ENCODE data around the gene ERMAP. TPM values are rescaled to one million over a fixed set of nuclear protein-coding genes. Genes with fewer than 3 reads are reported as not detected.
"Not testable (repeated sequence)": the region's sequence is repeated elsewhere in the genome, so short reads cannot be mapped to it uniquely, and the experiment has no call there.

Gene ERMAP
- total RNA-seq, 1 donor from 2014 or later, result 17.2 TPM

DNA sequence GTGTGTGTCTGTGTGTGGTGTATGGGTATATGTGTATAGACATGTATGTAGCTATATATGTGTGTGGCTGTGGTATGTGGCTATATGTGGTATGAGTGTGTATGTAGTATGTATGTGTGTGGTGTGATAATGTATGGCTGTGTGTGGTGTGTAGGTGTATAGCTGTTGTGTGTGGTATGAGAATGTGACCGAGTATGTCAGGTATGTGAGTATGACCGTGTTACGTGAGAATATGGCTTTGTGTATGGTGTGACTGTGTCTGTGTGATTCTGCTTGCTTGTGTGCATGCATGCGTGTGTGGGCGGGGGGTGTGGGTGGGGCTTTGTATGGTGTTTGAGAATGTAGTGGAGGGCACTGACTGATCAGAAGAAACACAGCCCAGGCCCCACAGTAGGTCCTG lies 33.0 kb downstream of the ERMAP start:
- no peak for TF ChIP-seq CTCF (IDR thresholded peaks at IDR 0.05; ENCODE audit: unreplicated experiment)
- H3K27ac Mint-ChIP-seq, result no peak overlapping the region
- peaks cover 43% of the 10 kb centered on the region for H3K36me3 Mint-ChIP-seq
- no peaks in the 10 kb centered on the region for H3K27me3 Mint-ChIP-seq (ENCODE audit: low read depth)
- H3K4me1 Mint-ChIP-seq, result peaks cover 19% of the 10 kb centered on the region
- no peak overlapping the region for H3K4me3 Mint-ChIP-seq
- DNase-seq (ENCODE audit: low spot score in 2 of 2, unreplicated experiment in 2 of 2), result no peak
- H3K9me3 Mint-ChIP-seq, result peaks cover 14% of the 10 kb centered on the region

- Mint-ChIP-seq H3K4me1 (peaks cover 14% of the 10 kb centered on the region), H3K4me3 (no peak overlapping the region)
- TF ChIP-seq CTCF (IDR thresholded peaks at IDR 0.05; ENCODE audit: unreplicated experiment), result no peak
Measured at GRCh38 chr1:42851420-42851819, 34.5 kb downstream of the ERMAP start.

DNA sequence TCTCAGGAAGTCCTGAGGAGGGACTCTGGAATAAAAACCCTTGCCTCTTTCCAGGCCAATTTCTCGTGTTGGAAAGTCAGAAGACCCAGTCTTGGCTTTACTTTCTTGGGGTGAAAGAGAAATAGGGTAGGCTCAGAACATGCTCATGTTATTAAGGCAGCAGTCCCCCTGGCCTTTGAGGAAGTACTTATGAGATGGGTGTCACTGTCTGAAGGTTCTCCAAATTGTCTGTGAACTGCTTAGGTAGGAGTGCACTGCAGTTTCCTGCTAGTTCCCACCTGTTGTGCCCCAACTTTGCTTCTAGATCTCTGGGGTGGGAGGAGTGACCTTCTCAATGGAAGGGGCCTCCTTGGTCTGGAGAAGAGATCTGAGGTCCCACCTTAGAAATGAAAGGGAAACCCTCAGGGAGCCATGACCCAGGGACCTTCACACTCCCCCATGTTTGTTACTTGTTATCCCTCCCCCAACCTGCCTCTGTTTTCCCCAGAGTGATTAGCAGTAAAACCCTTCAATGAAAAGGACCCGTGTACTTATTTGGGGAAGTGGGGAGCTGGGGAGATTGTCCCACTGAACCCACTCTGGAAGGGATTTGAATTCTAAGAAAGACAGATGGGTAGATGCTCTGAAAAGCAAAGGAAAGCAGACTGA lies 35.2 kb downstream of the ERMAP start:
- Mint-ChIP-seq H3K27ac (no peak overlapping the region), H3K9me3 (peaks cover 24% of the 10 kb centered on the region), H3K36me3 (peaks cover 50% of the 10 kb centered on the region), H3K27me3 (ENCODE audit: low read depth) (no peaks in the 10 kb centered on the region), H3K4me1 (peaks cover 11% of the 10 kb centered on the region), H3K4me3 (no peak overlapping the region)
- TF ChIP-seq CTCF (IDR thresholded peaks at IDR 0.05; ENCODE audit: unreplicated experiment), result no peak
- DNase-seq (ENCODE audit: low spot score in 2 of 2, unreplicated experiment in 2 of 2), result no peak

More at GRCh38 chr1:42851420-42851819, 34.5 kb downstream of the ERMAP start:
- no peaks in the 10 kb centered on the region for H3K27me3 Mint-ChIP-seq (ENCODE audit: low read depth)
- H3K36me3 Mint-ChIP-seq, result peaks cover 46% of the 10 kb centered on the region
- H3K9me3 Mint-ChIP-seq, result peaks cover 18% of the 10 kb centered on the region
- no peak overlapping the region for H3K27ac Mint-ChIP-seq
- DNase-seq (ENCODE audit: low spot score in 2 of 2, unreplicated experiment in 2 of 2), result no peak

DNA sequence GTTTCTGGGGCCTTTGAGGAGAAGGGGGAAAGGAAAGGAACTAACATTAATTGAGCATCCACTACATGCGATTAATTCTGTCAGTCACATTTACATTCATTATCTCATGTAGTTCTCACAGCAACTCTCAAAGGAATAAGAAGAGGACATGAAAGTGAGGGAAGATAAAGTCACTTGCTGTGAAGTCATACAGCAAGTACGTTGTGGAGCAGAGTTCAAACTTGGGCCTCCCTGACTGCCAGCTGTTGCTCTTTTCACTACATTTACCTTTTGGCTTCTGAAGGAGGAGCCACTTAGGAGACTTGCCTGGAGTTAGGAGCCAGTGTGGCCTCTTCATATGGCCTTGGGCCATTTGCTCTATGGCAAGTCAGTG lies 35.7 kb downstream of the ERMAP start:
- no peak overlapping the region for H3K27ac Mint-ChIP-seq
- H3K27me3 Mint-ChIP-seq (ENCODE audit: low read depth), result no peaks in the 10 kb centered on the region
- H3K36me3 Mint-ChIP-seq, result peaks cover 55% of the 10 kb centered on the region
- peaks cover 29% of the 10 kb centered on the region for H3K9me3 Mint-ChIP-seq
- TF ChIP-seq CTCF (IDR thresholded peaks at IDR 0.05; ENCODE audit: unreplicated experiment), result no peak
- no peak for DNase-seq (ENCODE audit: low spot score in 2 of 2, unreplicated experiment in 2 of 2)
- H3K4me3 Mint-ChIP-seq, result no peak overlapping the region
- H3K4me1 Mint-ChIP-seq, result peaks cover 6% of the 10 kb centered on the region

GRCh38 chr1:42853116-42853884 lies 36.4 kb downstream of the ERMAP start:
- peaks cover 3% of the 10 kb centered on the region for H3K4me1 Mint-ChIP-seq
- DNase-seq (ENCODE audit: low spot score in 2 of 2, unreplicated experiment in 2 of 2), result no peak
- no peak overlapping the region for H3K27ac Mint-ChIP-seq
- H3K4me3 Mint-ChIP-seq, result no peak overlapping the region
- no peak for TF ChIP-seq CTCF (IDR thresholded peaks at IDR 0.05; ENCODE audit: unreplicated experiment)
- H3K9me3 Mint-ChIP-seq, result peaks cover 36% of the 10 kb centered on the region
- peaks cover 62% of the 10 kb centered on the region for H3K36me3 Mint-ChIP-seq
- H3K27me3 Mint-ChIP-seq (ENCODE audit: low read depth), result no peaks in the 10 kb centered on the region

GRCh38 chr1:42856554-42856953 lies 39.6 kb downstream of the ERMAP start:
- peaks cover 55% of the 10 kb centered on the region for H3K9me3 Mint-ChIP-seq
- not testable (repeated sequence) for DNase-seq (ENCODE audit: low spot score in 2 of 2, unreplicated experiment in 2 of 2); H3K4me3 Mint-ChIP-seq; H3K27me3 Mint-ChIP-seq (ENCODE audit: low read depth); H3K27ac Mint-ChIP-seq; H3K4me1 Mint-ChIP-seq
- H3K36me3 Mint-ChIP-seq, result peaks cover 43% of the 10 kb centered on the region

DNA sequence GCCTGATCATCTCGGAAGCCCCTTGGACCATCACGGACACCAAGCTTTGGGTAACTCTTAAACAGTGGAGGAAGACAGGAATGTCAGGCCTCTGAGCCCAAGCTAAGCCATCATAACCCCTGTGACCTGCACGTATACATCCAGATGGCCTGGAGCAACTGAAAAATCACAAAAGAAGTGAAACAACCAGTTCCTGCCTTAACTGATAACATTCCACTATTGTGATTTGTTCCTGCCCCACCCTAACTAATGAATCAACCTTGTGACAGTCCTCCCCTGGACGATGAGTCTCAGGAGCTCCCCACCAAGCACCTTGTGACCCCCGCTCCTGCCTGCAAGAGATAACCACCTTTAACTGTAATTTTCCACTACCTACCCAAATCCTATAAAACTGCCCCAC lies 42.4 kb downstream of the ERMAP start:
- Mint-ChIP-seq H3K36me3 (peaks cover 29% of the 10 kb centered on the region), H3K9me3 (peaks cover 67% of the 10 kb centered on the region)
- H3K27ac Mint-ChIP-seq; H3K27me3 Mint-ChIP-seq (ENCODE audit: low read depth); H3K4me1 Mint-ChIP-seq; DNase-seq (ENCODE audit: low spot score in 2 of 2, unreplicated experiment in 2 of 2); H3K4me3 Mint-ChIP-seq: not testable (repeated sequence)
